Measurements from ENCODE around the gene AARS2.

AARS2 gene

GRCh38 chr6:44311767-44312166 lies 1.4 kb downstream of the AARS2 start:
- Histone ChIP-seq H3K4me1 (no peaks in the 10 kb centered on the region), H3K9ac (no peak overlapping the region), H3K27ac (no peak overlapping the region), H3K27me3 (ENCODE audit: control insufficient read depth, insufficient read depth, low read length) (no peaks in the 10 kb centered on the region), H3K4me3 (ENCODE audit: low read depth, low read length) (no peak overlapping the region), H2AFZ (no peak overlapping the region), H3K4me2 (ENCODE audit: low read length) (no peak overlapping the region), H3K36me3 (ENCODE audit: control insufficient read depth, insufficient read depth, low read length) (no peaks in the 10 kb centered on the region), H3K79me2 (peaks cover 2% of the 10 kb centered on the region), H3K9me3 (ENCODE audit: control insufficient read depth, low read length) (no peaks in the 10 kb centered on the region)
- TF ChIP-seq CTCF (IDR thresholded peaks at IDR 0.05), result no peak

DNA sequence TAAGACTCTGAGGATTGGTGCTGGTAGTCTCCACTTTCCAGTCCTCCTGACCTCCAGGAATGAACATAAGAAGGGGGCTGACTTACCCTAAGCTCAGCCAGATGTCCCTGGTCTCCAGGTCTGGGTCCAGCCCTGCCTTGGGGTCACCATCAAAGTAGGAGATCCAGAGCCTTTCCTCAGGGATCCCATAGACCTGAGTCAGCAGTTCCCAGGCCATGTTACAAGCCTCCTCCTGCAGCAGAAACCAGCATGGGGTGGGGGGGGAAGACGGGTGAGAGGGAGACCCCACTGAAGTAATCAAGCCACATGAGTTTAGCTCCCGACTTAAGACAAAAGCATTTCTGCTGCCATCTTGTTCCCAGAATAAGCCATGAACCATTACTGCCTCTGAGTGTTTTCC lies 1.8 kb downstream of the AARS2 start:
- Histone ChIP-seq H3K4me3 (ENCODE audit: low read depth, low read length) (no peak overlapping the region), H3K27ac (no peak overlapping the region), H3K9me3 (ENCODE audit: control insufficient read depth, low read length) (no peaks in the 10 kb centered on the region), H3K4me1 (no peaks in the 10 kb centered on the region), H2AFZ (no peak overlapping the region), H3K9ac (no peak overlapping the region), H3K79me2 (peaks cover 2% of the 10 kb centered on the region), H3K27me3 (ENCODE audit: control insufficient read depth, insufficient read depth, low read length) (no peaks in the 10 kb centered on the region), H3K4me2 (ENCODE audit: low read length) (no peak overlapping the region), H3K36me3 (ENCODE audit: control insufficient read depth, insufficient read depth, low read length) (no peaks in the 10 kb centered on the region)
- no peak for TF ChIP-seq CTCF (IDR thresholded peaks at IDR 0.05)

GRCh38 chr6:44310241-44310640 lies 2.9 kb downstream of the AARS2 start:
- H3K79me2 ChIP-seq, result peaks cover 2% of the 10 kb centered on the region
- no peaks in the 10 kb centered on the region for H3K36me3 ChIP-seq (ENCODE audit: control insufficient read depth, insufficient read depth, low read length)
- no peaks in the 10 kb centered on the region for H3K9me3 ChIP-seq (ENCODE audit: control insufficient read depth, low read length)
- H3K4me3 ChIP-seq (ENCODE audit: low read depth, low read length), result no peak overlapping the region
- TF ChIP-seq CTCF (IDR thresholded peaks at IDR 0.05), result no peak
- H3K27me3 ChIP-seq (ENCODE audit: control insufficient read depth, insufficient read depth, low read length), result no peaks in the 10 kb centered on the region
- H3K9ac ChIP-seq, result no peak overlapping the region
- H3K4me1 ChIP-seq, result no peaks in the 10 kb centered on the region
- H3K4me2 ChIP-seq (ENCODE audit: low read length), result no peak overlapping the region
- no peak overlapping the region for H3K27ac ChIP-seq
- H2AFZ ChIP-seq, result no peak overlapping the region

GRCh38 chr6:44309631-44310030 lies 3.5 kb downstream of the AARS2 start:
- Histone ChIP-seq H3K4me2 (ENCODE audit: low read length) (no peak overlapping the region), H2AFZ (no peak overlapping the region), H3K27ac (no peak overlapping the region), H3K9me3 (ENCODE audit: control insufficient read depth, low read length) (no peaks in the 10 kb centered on the region), H3K4me3 (ENCODE audit: low read depth, low read length) (no peak overlapping the region), H3K36me3 (ENCODE audit: control insufficient read depth, insufficient read depth, low read length) (no peaks in the 10 kb centered on the region), H3K79me2 (peaks cover 2% of the 10 kb centered on the region), H3K9ac (no peak overlapping the region), H3K4me1 (no peaks in the 10 kb centered on the region), H3K27me3 (ENCODE audit: control insufficient read depth, insufficient read depth, low read length) (no peaks in the 10 kb centered on the region)
- TF ChIP-seq CTCF (IDR thresholded peaks at IDR 0.05), result no peak

DNA sequence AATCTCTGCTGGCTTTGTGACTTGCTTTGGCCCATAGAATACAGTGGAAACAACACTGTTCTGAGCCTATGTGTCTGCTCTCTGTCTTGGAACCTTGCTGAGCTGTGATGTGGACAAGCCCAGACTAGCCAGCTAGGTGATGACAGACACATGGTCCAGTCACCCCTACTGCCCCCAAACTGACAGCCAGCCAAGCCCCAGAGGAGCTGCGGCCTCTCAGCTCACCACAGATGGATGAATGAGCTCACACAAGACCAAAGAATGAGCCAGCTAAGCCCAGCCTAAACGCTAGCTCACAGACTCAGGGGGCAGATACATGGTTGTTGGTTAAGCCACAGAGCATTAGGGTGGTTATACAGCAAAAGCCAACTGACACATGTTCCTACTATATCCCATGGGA lies 4.1 kb downstream of the AARS2 start:
- H3K27me3 ChIP-seq (ENCODE audit: control insufficient read depth, insufficient read depth, low read length), result no peaks in the 10 kb centered on the region
- TF ChIP-seq CTCF (IDR thresholded peaks at IDR 0.05), result no peak
- H3K9ac ChIP-seq, result no peak overlapping the region
- peaks cover 2% of the 10 kb centered on the region for H3K79me2 ChIP-seq
- no peak overlapping the region for H3K4me2 ChIP-seq (ENCODE audit: low read length)
- no peaks in the 10 kb centered on the region for H3K4me1 ChIP-seq
- no peaks in the 10 kb centered on the region for H3K9me3 ChIP-seq (ENCODE audit: control insufficient read depth, low read length)
- H3K27ac ChIP-seq, result no peak overlapping the region
- no peak overlapping the region for H3K4me3 ChIP-seq (ENCODE audit: low read depth, low read length)
- H2AFZ ChIP-seq, result no peak overlapping the region
- H3K36me3 ChIP-seq (ENCODE audit: control insufficient read depth, insufficient read depth, low read length), result no peaks in the 10 kb centered on the region
